ENCODE results near the gene MBD3L1. TPM values are rescaled to one million over a fixed set of nuclear protein-coding genes. Genes with fewer than 3 reads are reported as not detected.

Gene MBD3L1
- total RNA-seq = not detected

DNA sequence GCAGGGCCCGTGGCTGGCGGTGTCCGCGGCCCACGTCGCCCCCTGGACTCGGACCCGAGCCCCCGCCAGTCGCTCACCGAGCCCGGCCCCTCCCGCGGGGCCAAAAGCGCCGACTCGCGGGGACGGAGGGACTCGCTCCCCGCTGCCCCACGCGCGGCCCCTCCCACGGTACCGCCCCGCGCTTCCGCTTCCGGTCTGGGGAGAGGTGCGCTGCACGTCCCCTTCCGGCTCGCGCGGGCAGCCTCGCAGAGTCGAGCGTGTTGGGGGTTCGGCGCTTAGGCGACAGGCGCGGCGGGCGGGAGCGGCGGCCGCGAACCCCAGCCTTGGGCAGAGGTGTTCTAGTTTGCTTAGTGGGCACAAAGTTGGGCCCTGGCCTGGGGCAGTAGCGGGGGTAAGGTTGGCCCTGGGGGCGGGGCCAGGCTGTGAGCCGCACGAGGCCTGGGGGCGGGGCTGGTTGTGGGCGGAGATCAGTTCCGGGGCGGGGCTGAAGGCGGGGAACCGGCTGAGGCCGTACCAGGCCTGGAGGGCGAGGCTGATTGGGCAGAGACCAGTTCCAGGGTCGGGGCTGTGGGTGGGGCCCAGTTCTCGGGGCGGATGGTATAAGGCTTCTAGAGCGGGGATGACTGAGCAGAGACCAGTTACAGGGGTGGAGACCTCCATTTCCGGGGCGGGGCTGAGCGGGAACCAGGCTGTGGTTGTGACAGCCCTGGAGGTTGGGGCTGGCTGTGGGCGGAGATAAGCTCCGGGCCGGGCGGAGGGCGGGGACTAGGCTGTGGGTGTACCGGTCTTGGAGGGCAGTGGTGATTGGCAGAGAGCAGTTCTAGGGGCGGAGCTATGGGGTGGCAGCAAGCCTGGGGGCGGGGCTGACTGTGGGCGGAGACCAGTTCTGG lies at the start of gene MBD3L1, which contains the start of gene ZNF558:
TSS of gene MBD3L1 (plus strand) at position 246 of the 890 bp plus-strand sequence. CDS start 10,302 bp downstream, outside the sequence.
TSS of gene ZNF558 (minus strand) at position 173 of the 890 bp plus-strand sequence. CDS start 9,645 bp downstream, outside the sequence.

Other genes with a start within 250 kb of the MBD3L1 start
- 145 TPM for gene ADAMTS10, start 221.7 kb upstream of the MBD3L1 start, total RNA-seq
- gene NFILZ, start 201.7 kb upstream of the MBD3L1 start, total RNA-seq = not detected
- not detected for gene ACTL9, start 133.6 kb upstream of the MBD3L1 start, total RNA-seq
- not detected for gene OR2Z1, start 110.7 kb upstream of the MBD3L1 start, total RNA-seq
- gene ZNF558, start 73 bp upstream of the MBD3L1 start, total RNA-seq = 64.8 TPM
- gene MUC16, start 178.0 kb downstream of the MBD3L1 start, total RNA-seq = not detected